GM23338 (cell line): ENCODE measurements around the gene GRIK4. TPM values are rescaled to one million over a fixed set of nuclear protein-coding genes. Genes with fewer than 3 reads are reported as not detected.
"Not testable (repeated sequence)": the region's sequence is repeated elsewhere in the genome, so short reads cannot be mapped to it uniquely, and the experiment has no call there.

ENCODE experiments used
- ATAC-seq: fragments of 200-7000 bp; cut with Tn5 transposase; 3 replicates; pipeline ENCODE4 v1.9.1; 2020
- DNase-seq: peaks from one replicate; pipeline ENCODE4 v3.0.0-alpha.2; 2015; ENCODE audit warnings: low spot score
- H2AFZ ChIP-seq: fragments of 200-600 bp; sonication (generic); 2 replicates; pipeline ENCODE4 v1.8.0; 2016; ENCODE audit warnings: antibody characterized with exemption, mild to moderate bottlenecking, moderate library complexity
- H3F3A ChIP-seq: fragments of 200-600 bp; sonication (generic); replicated peaks from 2 replicates; pipeline ENCODE4 v1.8.0; 2017; ENCODE audit warnings: antibody characterized with exemption, mixed run types, low read depth
- H3K27ac ChIP-seq: fragments of 200-600 bp; sonication (generic); 2 replicates; pipeline ENCODE4 v1.6.1; 2016; ENCODE audit warnings: low read depth
- H3K27me3 ChIP-seq: fragments of 200-600 bp; sonication (generic); 2 replicates; pipeline ENCODE4 v1.8.0; 2016; ENCODE audit warnings: mild to moderate bottlenecking, mixed run types, moderate library complexity; ENCODE audit not compliant: insufficient read depth
- H3K36me3 ChIP-seq: fragments of 200-600 bp; sonication (generic); 2 replicates; pipeline ENCODE4 v1.8.0; 2016; ENCODE audit warnings: mild to moderate bottlenecking; ENCODE audit not compliant: insufficient read depth
- H3K4me1 ChIP-seq: fragments of 200-600 bp; sonication (generic); 2 replicates; pipeline ENCODE4 v1.8.0; 2016; ENCODE audit warnings: mild to moderate bottlenecking, moderate library complexity; ENCODE audit not compliant: insufficient read depth
- H3K4me2 ChIP-seq: fragments of 200-600 bp; sonication (generic); 2 replicates; pipeline ENCODE4 v1.7.1; 2017; ENCODE audit warnings: mixed run types
- H3K4me3 ChIP-seq: fragments of 200-600 bp; sonication (generic); 2 replicates; pipeline ENCODE4 v1.6.1; 2016; ENCODE audit warnings: mixed run types
- H3K79me2 ChIP-seq: fragments of 200-600 bp; sonication (generic); replicated peaks from 2 replicates; pipeline ENCODE4 v1.8.0; 2017; ENCODE audit warnings: mild to moderate bottlenecking; ENCODE audit not compliant: insufficient read depth
- H3K9me2 ChIP-seq: fragments of 200-600 bp; sonication (generic); 2 replicates; pipeline ENCODE4 v1.8.0; 2017; ENCODE audit not compliant: insufficient read depth
- H4K20me1 ChIP-seq: fragments of 200-600 bp; sonication (generic); replicated peaks from 2 replicates; pipeline ENCODE4 v1.8.0; 2017; ENCODE audit warnings: mild to moderate bottlenecking; ENCODE audit not compliant: insufficient read depth
- H3K27ac Mint-ChIP-seq: 2 replicates; pipeline ENCODE4 v1.8.0; 2020; ENCODE audit warnings: inconsistent platforms, mild to moderate bottlenecking, moderate library complexity, mixed read lengths
- H3K27me3 Mint-ChIP-seq: 3 replicates; pipeline ENCODE4 v1.8.0; 2022; ENCODE audit warnings: low read depth, mild to moderate bottlenecking, moderate library complexity, mixed read lengths, inconsistent platforms; ENCODE audit not compliant: insufficient read depth, poor library complexity
- H3K36me3 Mint-ChIP-seq: 3 replicates; pipeline ENCODE4 v1.8.0; 2021; ENCODE audit warnings: low read depth, mild to moderate bottlenecking, inconsistent platforms, moderate library complexity, mixed read lengths
- H3K4me1 Mint-ChIP-seq: 3 replicates; pipeline ENCODE4 v1.8.0; 2020; ENCODE audit warnings: mild to moderate bottlenecking, inconsistent platforms, mixed read lengths
- H3K4me3 Mint-ChIP-seq: 3 replicates; pipeline ENCODE4 v1.8.0; 2021; ENCODE audit warnings: moderate library complexity, mild to moderate bottlenecking, inconsistent platforms, mixed read lengths
- H3K9me3 Mint-ChIP-seq: 3 replicates; pipeline ENCODE4 v1.8.0; 2020; ENCODE audit warnings: moderate library complexity, mild to moderate bottlenecking, inconsistent platforms, mixed read lengths
- CREB1 ChIP-seq: fragments of 250-450 bp; sonication (Bioruptor Pico); IDR thresholded peaks from 2 replicates; pipeline ENCODE4 v1.5.0; 2020; ENCODE audit warnings: low read depth, mild to moderate bottlenecking, moderate library complexity
- CTCF ChIP-seq, 2 experiments: fragments of 200-600 bp in 1 of 2; sonication (generic) in 1 of 2; conservative IDR thresholded peaks; 2 replicates each; pipeline versions ENCODE4 v1.5.1 to v1.6.1; 2016 to 2017; ENCODE audit warnings: antibody characterized with exemption in 2 of 2, low read depth in 2 of 2, mild to moderate bottlenecking in 2 of 2, moderate library complexity in 1 of 2
- ETS1 ChIP-seq: IDR thresholded peaks from 2 replicates; pipeline ENCODE4 v1.6.1; 2016; ENCODE audit warnings: antibody characterized with exemption
- EZH2 ChIP-seq: fragments of 200-600 bp; sonication (generic); IDR thresholded peaks from one replicate; pipeline ENCODE4 v1.8.0; 2017; ENCODE audit warnings: antibody characterized with exemption, mild to moderate bottlenecking, low read depth; ENCODE audit not compliant: unreplicated experiment
- EZH2phosphoT487 ChIP-seq: fragments of 200-600 bp; sonication (generic); IDR thresholded peaks from one replicate; pipeline ENCODE4 v1.8.1; 2018; ENCODE audit warnings: antibody characterized with exemption; ENCODE audit not compliant: unreplicated experiment
- JUNB ChIP-seq: IDR thresholded peaks from one replicate; pipeline ENCODE4 v1.6.1; 2016; ENCODE audit warnings: antibody characterized with exemption; ENCODE audit not compliant: unreplicated experiment
- POLR2AphosphoS5 ChIP-seq: IDR thresholded peaks from 2 replicates; pipeline ENCODE4 v1.6.1; 2016; ENCODE audit warnings: antibody characterized with exemption, low read depth
- REST ChIP-seq: IDR thresholded peaks from one replicate; pipeline ENCODE4 v1.6.1; 2018; ENCODE audit warnings: antibody characterized with exemption; ENCODE audit not compliant: unreplicated experiment
- ZNF331 ChIP-seq: fragments of 250-450 bp; sonication (Bioruptor Pico); IDR thresholded peaks from 2 replicates; pipeline ENCODE4 v1.5.0; 2020; ENCODE audit warnings: low read depth, mild to moderate bottlenecking, moderate library complexity
- polyA plus RNA-seq: library from polyadenylated mRNA; unstranded; fragments of >200 nt; fragmentation: Nextera tagmentation; extraction: Ambion mirVana; gene quantifications from 2 replicates; pipeline ENCODE4 v1.2.1, GENCODE V29; 2016
- total RNA-seq: library from RNA; depleted of rRNA; stranded (reverse); fragments of >200 nt; shearing (Covaris generic); gene quantifications from 2 replicates; pipeline ENCODE4 v1.2.3, GENCODE V29; 2014

GRIK4 gene
- total and polyA plus RNA-seq, 2 experiments from 2014 or later: 0.63 to 2.2 TPM

GRCh38 chr11:120765710-120766109 is 254.2 kb downstream of the GRIK4 start:
- not testable (repeated sequence) for H2AFZ ChIP-seq, H3K27ac ChIP-seq, H3K79me2 ChIP-seq, H3K4me1 ChIP-seq, H3K4me3 Mint-ChIP-seq, ATAC-seq, H3K36me3 ChIP-seq, H3K27ac Mint-ChIP-seq, H4K20me1 ChIP-seq, H3K4me1 Mint-ChIP-seq, DNase-seq, H3K27me3 ChIP-seq, H3F3A ChIP-seq, H3K4me2 ChIP-seq, H3K9me2 ChIP-seq, H3K4me3 ChIP-seq, H3K27me3 Mint-ChIP-seq
- 0 out of 4 replicates have a peak, but pooled peaks of 1 of the 2 experiments have one; percentile 0 for TF ChIP-seq CTCF (conservative IDR thresholded peaks at IDR 0.05; ENCODE audit: low read depth in 2 of 2)
- peaks cover 20% of the 10 kb centered on the region for H3K36me3 Mint-ChIP-seq
- H3K9me3 Mint-ChIP-seq: peaks cover 38% of the 10 kb centered on the region

- Mint-ChIP-seq H3K9me3 (peaks cover 38% of the 10 kb centered on the region), H3K36me3 (peaks cover 20% of the 10 kb centered on the region), H3K27ac (no peak overlapping the region), H3K4me1 (peaks cover 6% of the 10 kb centered on the region), H3K4me3 (no peak overlapping the region), H3K27me3 (peaks cover 9% of the 10 kb centered on the region)
- Histone ChIP-seq H3K79me2 (no peaks in the 10 kb centered on the region), H3K27me3 (no peaks in the 10 kb centered on the region), H3K36me3 (peaks cover 8% of the 10 kb centered on the region; the same call in 1 of the 2 replicates), H4K20me1 (no peaks in the 10 kb centered on the region), H3K4me2 (no peak overlapping the region), H3K4me1 (peaks cover 9% of the 10 kb centered on the region; the same call in 1 of the 2 replicates), H3K4me3 (no peak overlapping the region), H2AFZ (no peak overlapping the region), H3K9me2 (peaks cover 7% of the 10 kb centered on the region), H3F3A (no peaks in the 10 kb centered on the region), H3K27ac (no peak overlapping the region)
- DNase-seq (no peak), ATAC-seq (no peak)
- TF ChIP-seq EZH2phosphoT487 (no peak), REST (no peak), POLR2AphosphoS5 (no peak), CREB1 (CRISPR knock-in tag) (no peak), JUNB (no peak), CTCF (conservative IDR thresholded peaks at IDR 0.05; ENCODE audit: low read depth in 2 of 2) (no peak), EZH2 (no peak), ZNF331 (no peak), ETS1 (no peak)
Observed at GRCh38 chr11:120766318-120766717, 254.8 kb downstream of the GRIK4 start.
